Right lobe of liver (tissue), 4 donors: ENCODE results near the gene DAPK2.

Source experiments
- CTCF ChIP-seq, 4 donors: fragments of 200-600 bp in 3 of 4; fragments of 450-650 bp in 1 of 4; IDR thresholded peaks; one replicate each; pipeline versions ENCODE4 v1.5.1 to v1.8.0; 2016 to 2022; ENCODE audit warnings: antibody characterized with exemption in 4 of 4, mild to moderate bottlenecking in 2 of 4
- POLR2A ChIP-seq: fragments of 450-650 bp; IDR thresholded peaks from one replicate; pipeline ENCODE4 v1.6.1; 2017; ENCODE audit warnings: antibody characterized with exemption, mild to moderate bottlenecking
- donor health status: DM: no; HTN: no; CAD: no.
- donor health status: DM: no; HTN: no; CAD: no.
- donor health status: DM: no; HTN: yes; CAD: no.

GRCh38 chr15:63880744-63881143 lies 165.5 kb downstream of the DAPK2 start:
- TF ChIP-seq CTCF (IDR thresholded peaks at IDR 0.05) (no peak), POLR2A (no peak)
